ENCODE results near the gene FANCC. TPM values are rescaled to one million over a fixed set of nuclear protein-coding genes. Genes with fewer than 3 reads are reported as not detected.
A peak's percentile ranks its signal among the peaks of the same experiment; 100 is the strongest.

FANCC gene
- total and polyA plus RNA-seq, 2 of the 13 experiments (the other 11 are each of a cell fraction or from before 2014, with no cell fraction given) = 7.4 to 8.6 TPM

GRCh38 chr9:95355500-95355899 lies 38.0 kb upstream of the FANCC start:
- no peaks in the 10 kb centered on the region for H3K79me2 ChIP-seq (ENCODE audit: insufficient read depth, low read length)
- intact Hi-C loops (cut with micrococcal nuclease; ENCODE audit: unreplicated experiment) (no loop called here), in situ Hi-C loops (cut with HindIII; ENCODE audit: extremely low pct_ligation_motif_present, low pct_unique_long_range_greater_than_20kb) (no loop called here)
- H2AFZ ChIP-seq (ENCODE audit: low read length) = peak overlapping the region; percentile 69
- POLR2A ChIA-PET = no interaction called here
- 0 out of 6 replicates have a peak overlapping the region, but pooled peaks of 1 of the 3 experiments have one; percentile 10 for H3K4me3 ChIP-seq (replicated peaks in 1 of 3; ENCODE audit: insufficient read depth in 1 of 3, low read depth in 2 of 3, low read length in 3 of 3)
- FAIRE-seq (no peak), DNase-seq (ENCODE audit: low spot score) (no peak), ATAC-seq (peak; percentile 35)
- no peaks in the 10 kb centered on the region for H4K20me1 ChIP-seq (ENCODE audit: insufficient read depth, low read length)
- CTCF ChIA-PET (ENCODE audit: low intra/inter-chr PET ratio, low total read pairs) = no interaction called here
- no TSS peak for BruUV-seq (replicated peaks)
- 13% methylated on average over 5 of the region's 5 CpGs for WGBS (ENCODE audit: low lambda C conversion rate)
- H3K36me3 ChIP-seq (replicated peaks in 1 of 2; ENCODE audit: control insufficient read depth in 1 of 2, insufficient read depth in 2 of 2, low read length in 2 of 2) = no peaks in the 10 kb centered on the region
- peaks cover 14% of the 10 kb centered on the region for H3K4me1 ChIP-seq (ENCODE audit: insufficient read depth, low read length)
- H3K27me3 ChIP-seq (ENCODE audit: control insufficient read depth in 1 of 2, insufficient read depth in 2 of 2, low read length in 2 of 2) = no peaks in the 10 kb centered on the region
- no peak overlapping the region for H3K27ac ChIP-seq (ENCODE audit: extremely low read length, insufficient read depth, low read length)
- TF ChIP-seq, protein P1, sequence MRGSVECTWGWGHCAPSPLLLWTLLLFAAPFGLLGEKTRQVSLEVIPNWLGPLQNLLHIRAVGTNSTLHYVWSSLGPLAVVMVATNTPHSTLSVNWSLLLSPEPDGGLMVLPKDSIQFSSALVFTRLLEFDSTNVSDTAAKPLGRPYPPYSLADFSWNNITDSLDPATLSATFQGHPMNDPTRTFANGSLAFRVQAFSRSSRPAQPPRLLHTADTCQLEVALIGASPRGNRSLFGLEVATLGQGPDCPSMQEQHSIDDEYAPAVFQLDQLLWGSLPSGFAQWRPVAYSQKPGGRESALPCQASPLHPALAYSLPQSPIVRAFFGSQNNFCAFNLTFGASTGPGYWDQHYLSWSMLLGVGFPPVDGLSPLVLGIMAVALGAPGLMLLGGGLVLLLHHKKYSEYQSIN (CRISPR knock-in tag; IDR thresholded peaks at IDR 0.05; ENCODE audit: borderline replicate concordance) = no peak
- 0 out of 2 replicates have a peak, but pooled peaks have one; percentile 21 for TF ChIP-seq PATZ1 (CRISPR knock-in tag; IDR thresholded peaks at IDR 0.05)
- TF ChIP-seq, protein P2, sequence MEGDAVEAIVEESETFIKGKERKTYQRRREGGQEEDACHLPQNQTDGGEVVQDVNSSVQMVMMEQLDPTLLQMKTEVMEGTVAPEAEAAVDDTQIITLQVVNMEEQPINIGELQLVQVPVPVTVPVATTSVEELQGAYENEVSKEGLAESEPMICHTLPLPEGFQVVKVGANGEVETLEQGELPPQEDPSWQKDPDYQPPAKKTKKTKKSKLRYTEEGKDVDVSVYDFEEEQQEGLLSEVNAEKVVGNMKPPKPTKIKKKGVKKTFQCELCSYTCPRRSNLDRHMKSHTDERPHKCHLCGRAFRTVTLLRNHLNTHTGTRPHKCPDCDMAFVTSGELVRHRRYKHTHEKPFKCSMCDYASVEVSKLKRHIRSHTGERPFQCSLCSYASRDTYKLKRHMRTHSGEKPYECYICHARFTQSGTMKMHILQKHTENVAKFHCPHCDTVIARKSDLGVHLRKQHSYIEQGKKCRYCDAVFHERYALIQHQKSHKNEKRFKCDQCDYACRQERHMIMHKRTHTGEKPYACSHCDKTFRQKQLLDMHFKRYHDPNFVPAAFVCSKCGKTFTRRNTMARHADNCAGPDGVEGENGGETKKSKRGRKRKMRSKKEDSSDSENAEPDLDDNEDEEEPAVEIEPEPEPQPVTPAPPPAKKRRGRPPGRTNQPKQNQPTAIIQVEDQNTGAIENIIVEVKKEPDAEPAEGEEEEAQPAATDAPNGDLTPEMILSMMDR (CRISPR knock-in tag; IDR thresholded peaks at IDR 0.05) = peak; percentile 17; the same call in 1 of the 2 replicates
- TF ChIP-seq ETV5 (CRISPR knock-in tag; IDR thresholded peaks at IDR 0.05; ENCODE audit: borderline replicate concordance) = no peak
- peak overlapping the region; percentile 55 for H3K4me2 ChIP-seq (ENCODE audit: low read depth, low read length)
- H3K9ac ChIP-seq (ENCODE audit: insufficient read depth, low read depth, low read length) = no peak overlapping the region
- H3K9me3 ChIP-seq (ENCODE audit: low read length) = no peaks in the 10 kb centered on the region
